ENCODE results near the gene LRRC8D. TPM values are rescaled to one million over a fixed set of nuclear protein-coding genes. Genes with fewer than 3 reads are reported as not detected.

Gene LRRC8D
- total RNA-seq, 1 donor from 2014 or later = 30.6 TPM

DNA sequence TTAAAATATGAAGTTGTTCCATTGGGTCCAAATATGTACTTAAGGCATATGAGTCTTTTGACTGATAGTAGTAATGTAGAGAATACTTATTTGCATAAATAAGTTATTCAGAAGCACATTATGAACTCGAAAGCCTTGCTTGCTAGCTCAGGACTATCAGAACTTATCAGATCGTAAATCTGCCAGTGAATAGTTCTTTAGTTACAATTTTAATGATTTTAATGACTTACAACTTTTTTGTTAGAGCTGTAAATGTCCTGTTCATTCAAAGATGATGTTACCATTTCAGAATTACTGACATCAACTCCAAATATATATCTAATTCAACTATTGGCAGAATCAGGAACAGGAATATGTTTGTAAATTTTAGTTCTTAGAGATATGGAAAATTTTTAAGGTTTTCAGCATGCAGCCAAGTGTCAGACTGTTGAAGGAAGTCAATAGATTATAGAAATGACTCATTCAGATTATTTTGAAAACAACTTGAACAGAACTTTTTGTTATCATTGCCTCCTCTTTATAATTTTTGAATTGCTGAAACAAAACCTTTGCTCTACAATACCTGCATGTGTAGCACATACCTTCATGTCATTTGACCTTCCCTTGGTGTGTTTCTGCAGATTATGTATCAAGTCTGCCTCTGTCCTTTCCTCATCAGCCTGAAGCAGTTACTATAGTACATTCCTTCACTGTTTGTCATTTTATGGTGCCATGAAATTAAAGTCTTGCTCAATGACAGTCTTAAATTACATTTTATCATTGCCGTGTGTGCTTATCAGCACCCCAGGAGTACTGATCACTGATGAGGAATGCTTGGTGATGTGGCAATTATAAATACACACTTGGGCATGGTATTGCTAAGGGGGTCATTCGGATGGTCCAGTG lies 44.9 kb downstream of the LRRC8D start:
- no peak for DNase-seq (ENCODE audit: low read depth)

GRCh38 chr1:89866568-89866967 lies 45.7 kb downstream of the LRRC8D start:
- DNase-seq (ENCODE audit: low read depth) = no peak
- Histone ChIP-seq H3K36me3 (ENCODE audit: control insufficient read depth, insufficient read depth, low read length) (no peaks in the 10 kb centered on the region), H3K4me3 (ENCODE audit: low read depth, low read length) (no peak overlapping the region), H3K27me3 (ENCODE audit: control insufficient read depth, insufficient read depth, low read length) (no peaks in the 10 kb centered on the region)
- TF ChIP-seq CTCF (IDR thresholded peaks at IDR 0.05; ENCODE audit: insufficient read depth, low read length, poor library complexity, severe bottlenecking) = no peak

More for the DNA sequence above, 44.9 kb downstream of the LRRC8D start:
- no peaks in the 10 kb centered on the region for H3K36me3 ChIP-seq (ENCODE audit: control insufficient read depth, insufficient read depth, low read length)
- H3K4me3 ChIP-seq (ENCODE audit: low read depth, low read length) = no peak overlapping the region
- no peaks in the 10 kb centered on the region for H3K27me3 ChIP-seq (ENCODE audit: control insufficient read depth, insufficient read depth, low read length)
- TF ChIP-seq CTCF (IDR thresholded peaks at IDR 0.05; ENCODE audit: insufficient read depth, low read length, poor library complexity, severe bottlenecking) = no peak

GRCh38 chr1:89870998-89871397 lies 50.2 kb downstream of the LRRC8D start:
- TF ChIP-seq CTCF (IDR thresholded peaks at IDR 0.05; ENCODE audit: insufficient read depth, low read length, poor library complexity, severe bottlenecking) = no peak

DNA sequence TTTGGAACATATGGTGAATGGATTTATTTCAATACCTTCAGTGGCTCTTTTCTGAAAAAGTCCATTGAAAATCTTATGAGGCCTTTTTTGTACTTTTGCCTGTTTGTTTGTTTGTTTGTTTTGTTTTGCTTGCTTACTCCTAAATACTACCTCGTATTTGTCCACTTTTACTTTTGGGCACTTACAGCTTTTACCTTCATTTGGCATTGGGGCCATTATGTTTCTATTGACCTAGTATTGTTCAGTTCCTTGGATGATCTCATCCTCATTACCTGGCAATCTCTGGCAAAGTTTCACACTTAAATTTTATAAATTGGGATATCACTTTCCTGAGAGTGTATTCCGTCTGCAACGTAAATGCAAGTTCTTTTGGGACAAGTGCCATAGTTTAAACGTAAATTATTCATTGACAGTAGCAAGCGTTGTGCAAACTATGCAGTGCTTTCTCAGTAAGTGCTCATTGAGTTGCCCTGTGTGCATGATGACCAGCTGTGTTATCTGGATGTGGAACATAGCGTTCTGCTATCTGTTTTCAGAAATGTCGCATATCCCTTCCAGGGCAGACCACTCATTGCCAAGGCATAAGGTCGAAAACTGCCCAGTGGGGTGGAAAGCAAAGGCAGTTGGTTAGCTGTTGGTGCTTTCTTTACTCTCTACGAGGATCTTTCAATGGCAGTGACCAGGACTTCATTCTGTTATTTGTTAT lies 51.1 kb downstream of the LRRC8D start:
- TF ChIP-seq CTCF (IDR thresholded peaks at IDR 0.05; ENCODE audit: insufficient read depth, low read length, poor library complexity, severe bottlenecking) = no peak
- Histone ChIP-seq H3K4me3 (ENCODE audit: low read depth, low read length) (no peak overlapping the region), H3K27me3 (ENCODE audit: control insufficient read depth, insufficient read depth, low read length) (no peaks in the 10 kb centered on the region), H3K36me3 (ENCODE audit: control insufficient read depth, insufficient read depth, low read length) (no peaks in the 10 kb centered on the region)
- DNase-seq (ENCODE audit: low read depth) = no peak

More at GRCh38 chr1:89870998-89871397, 50.2 kb downstream of the LRRC8D start:
- Histone ChIP-seq H3K4me3 (ENCODE audit: low read depth, low read length) (no peak overlapping the region), H3K27me3 (ENCODE audit: control insufficient read depth, insufficient read depth, low read length) (no peaks in the 10 kb centered on the region), H3K36me3 (ENCODE audit: control insufficient read depth, insufficient read depth, low read length) (no peaks in the 10 kb centered on the region)
- DNase-seq (ENCODE audit: low read depth) = no peak

DNA sequence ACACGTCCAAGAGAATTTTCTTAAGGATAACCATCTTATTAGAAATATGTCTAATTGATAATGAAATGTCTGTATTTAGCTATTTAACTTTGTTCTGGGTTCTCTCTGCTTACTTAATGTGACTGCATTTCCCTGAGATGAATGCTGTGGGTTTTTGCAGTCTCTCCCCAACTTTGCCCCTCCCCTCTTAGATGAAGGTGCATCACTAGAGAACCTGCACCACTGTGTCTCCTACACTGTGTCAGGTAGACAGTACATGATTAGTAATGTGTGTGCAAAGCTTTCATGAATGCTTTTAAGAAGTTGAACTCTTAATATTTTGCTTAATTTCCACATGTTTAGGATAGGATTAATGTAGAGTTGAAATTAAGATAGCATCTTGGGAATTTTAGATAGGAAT lies 51.7 kb downstream of the LRRC8D start:
- no peaks in the 10 kb centered on the region for H3K36me3 ChIP-seq (ENCODE audit: control insufficient read depth, insufficient read depth, low read length)
- H3K27me3 ChIP-seq (ENCODE audit: control insufficient read depth, insufficient read depth, low read length) = no peaks in the 10 kb centered on the region
- H3K4me3 ChIP-seq (ENCODE audit: low read depth, low read length) = no peak overlapping the region
- TF ChIP-seq CTCF (IDR thresholded peaks at IDR 0.05; ENCODE audit: insufficient read depth, low read length, poor library complexity, severe bottlenecking) = no peak
- DNase-seq (ENCODE audit: low read depth) = no peak
